GM10847 (cell line): ENCODE data around the gene FER.

ENCODE experiments used
- POLR2A ChIP-seq: IDR thresholded peaks from 2 replicates; pipeline ENCODE4 v1.6.1; 2011; ENCODE audit not compliant: insufficient read length; ENCODE audit errors: extremely low read depth

FER gene

GRCh38 chr5:108917596-108917995, 169.9 kb downstream of the FER start:
- TF ChIP-seq POLR2A, result no peak

- TF ChIP-seq POLR2A, result no peak
Observed at GRCh38 chr5:108919591-108920326, 172.1 kb downstream of the FER start.

- no peak for TF ChIP-seq POLR2A
Observed at GRCh38 chr5:108924457-108924961, 176.8 kb downstream of the FER start.

GRCh38 chr5:108925073-108925472, 177.4 kb downstream of the FER start:
- no peak for TF ChIP-seq POLR2A

GRCh38 chr5:108930107-108930506, 182.4 kb downstream of the FER start:
- TF ChIP-seq POLR2A, result no peak

- no peak for TF ChIP-seq POLR2A
Observed at GRCh38 chr5:108935611-108936010, 187.9 kb downstream of the FER start.

GRCh38 chr5:108937221-108937620, 189.5 kb downstream of the FER start:
- TF ChIP-seq POLR2A, result no peak

- TF ChIP-seq POLR2A, result no peak
Observed at GRCh38 chr5:108940506-108940905, 192.8 kb downstream of the FER start.

- TF ChIP-seq POLR2A, result no peak
Observed at GRCh38 chr5:108941746-108942145, 194.0 kb downstream of the FER start.

GRCh38 chr5:108942701-108943100, 195.0 kb downstream of the FER start:
- TF ChIP-seq POLR2A, result no peak

- no peak for TF ChIP-seq POLR2A
Observed at GRCh38 chr5:108945094-108945493, 197.4 kb downstream of the FER start.

GRCh38 chr5:108946008-108946407, 198.3 kb downstream of the FER start:
- TF ChIP-seq POLR2A, result no peak

GRCh38 chr5:108947164-108947563, 199.5 kb downstream of the FER start:
- no peak for TF ChIP-seq POLR2A

- TF ChIP-seq POLR2A, result no peak
Observed at GRCh38 chr5:108950276-108950675, 202.6 kb downstream of the FER start.

GRCh38 chr5:108953940-108954339, 206.2 kb downstream of the FER start:
- no peak for TF ChIP-seq POLR2A

- TF ChIP-seq POLR2A, result no peak
Observed at GRCh38 chr5:108957333-108957732, 209.6 kb downstream of the FER start.

- TF ChIP-seq POLR2A, result no peak
Observed at GRCh38 chr5:108966910-108967309, 219.2 kb downstream of the FER start.
